ENCODE data around the gene RSBN1.

DNA sequence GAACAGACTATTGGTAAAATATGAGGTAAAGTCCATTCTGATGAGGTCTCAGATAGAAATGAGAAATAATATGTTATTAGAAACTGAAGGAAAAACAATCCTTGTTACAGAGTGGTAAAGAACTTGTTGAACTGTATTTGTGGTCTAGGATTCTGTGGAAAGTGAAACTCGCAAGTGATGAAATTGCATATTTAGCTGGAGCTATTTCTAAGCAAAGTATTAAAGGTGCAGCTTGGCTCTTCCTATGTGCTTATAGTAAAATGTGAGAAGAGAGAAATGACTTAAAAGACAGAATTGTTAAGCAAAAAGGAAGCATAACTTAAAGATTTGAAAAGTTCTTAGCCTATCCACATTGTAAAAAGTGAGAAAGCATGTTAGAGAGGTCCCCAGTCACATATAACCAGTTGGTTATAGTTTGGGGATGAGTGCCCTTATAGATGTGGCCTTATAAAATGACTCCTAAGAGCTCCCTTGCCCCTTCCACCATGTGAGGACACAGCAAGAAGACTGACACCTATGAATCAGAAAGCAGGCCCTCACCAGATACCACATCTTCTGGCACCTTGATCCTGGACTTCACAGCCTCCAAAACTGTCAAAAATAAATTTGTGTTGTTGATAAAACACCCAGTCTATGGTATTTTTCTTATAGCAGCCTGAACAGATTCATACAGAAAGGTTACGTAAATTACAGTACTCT, 77.8 kb downstream of the RSBN1 start:
- TF ChIP-seq, protein P1, sequence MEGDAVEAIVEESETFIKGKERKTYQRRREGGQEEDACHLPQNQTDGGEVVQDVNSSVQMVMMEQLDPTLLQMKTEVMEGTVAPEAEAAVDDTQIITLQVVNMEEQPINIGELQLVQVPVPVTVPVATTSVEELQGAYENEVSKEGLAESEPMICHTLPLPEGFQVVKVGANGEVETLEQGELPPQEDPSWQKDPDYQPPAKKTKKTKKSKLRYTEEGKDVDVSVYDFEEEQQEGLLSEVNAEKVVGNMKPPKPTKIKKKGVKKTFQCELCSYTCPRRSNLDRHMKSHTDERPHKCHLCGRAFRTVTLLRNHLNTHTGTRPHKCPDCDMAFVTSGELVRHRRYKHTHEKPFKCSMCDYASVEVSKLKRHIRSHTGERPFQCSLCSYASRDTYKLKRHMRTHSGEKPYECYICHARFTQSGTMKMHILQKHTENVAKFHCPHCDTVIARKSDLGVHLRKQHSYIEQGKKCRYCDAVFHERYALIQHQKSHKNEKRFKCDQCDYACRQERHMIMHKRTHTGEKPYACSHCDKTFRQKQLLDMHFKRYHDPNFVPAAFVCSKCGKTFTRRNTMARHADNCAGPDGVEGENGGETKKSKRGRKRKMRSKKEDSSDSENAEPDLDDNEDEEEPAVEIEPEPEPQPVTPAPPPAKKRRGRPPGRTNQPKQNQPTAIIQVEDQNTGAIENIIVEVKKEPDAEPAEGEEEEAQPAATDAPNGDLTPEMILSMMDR (IDR thresholded peaks at IDR 0.05): no peak
- TF ChIP-seq POLR2A (IDR thresholded peaks at IDR 0.05): no peak
